Sigmoid colon (tissue), 4 donors: ENCODE data around the gene PPP4R3A.
"Not testable (repeated sequence)": the region's sequence is repeated elsewhere in the genome, so short reads cannot be mapped to it uniquely, and the experiment has no call there.

Experiments used
- CTCF ChIP-seq, 4 experiments: fragments of 450-650 bp in 3 of 4; fragments of 200-600 bp in 1 of 4; IDR thresholded peaks; one replicate each; pipeline ENCODE4 v1.5.1; 2016 to 2019; ENCODE audit warnings: antibody characterized with exemption in 4 of 4, mild to moderate bottlenecking in 3 of 4, moderate library complexity in 2 of 4
- EP300 ChIP-seq, 4 donors: sonication (generic); formaldehyde crosslinking; IDR thresholded peaks; one replicate each; pipeline ENCODE4 v1.6.1; 2017; ENCODE audit warnings: antibody characterized with exemption in 4 of 4
- POLR2A ChIP-seq, 2 donors: fragments of 450-650 bp; IDR thresholded peaks; one replicate each; pipeline ENCODE4 v1.6.1; 2016; ENCODE audit warnings: antibody characterized with exemption in 2 of 2, mild to moderate bottlenecking in 2 of 2, moderate library complexity in 2 of 2
- POLR2AphosphoS5 ChIP-seq, 4 donors: sonication (generic); formaldehyde crosslinking; IDR thresholded peaks; one replicate each; pipeline ENCODE4 v1.6.1; 2017; ENCODE audit warnings: antibody characterized with exemption in 4 of 4

DNA sequence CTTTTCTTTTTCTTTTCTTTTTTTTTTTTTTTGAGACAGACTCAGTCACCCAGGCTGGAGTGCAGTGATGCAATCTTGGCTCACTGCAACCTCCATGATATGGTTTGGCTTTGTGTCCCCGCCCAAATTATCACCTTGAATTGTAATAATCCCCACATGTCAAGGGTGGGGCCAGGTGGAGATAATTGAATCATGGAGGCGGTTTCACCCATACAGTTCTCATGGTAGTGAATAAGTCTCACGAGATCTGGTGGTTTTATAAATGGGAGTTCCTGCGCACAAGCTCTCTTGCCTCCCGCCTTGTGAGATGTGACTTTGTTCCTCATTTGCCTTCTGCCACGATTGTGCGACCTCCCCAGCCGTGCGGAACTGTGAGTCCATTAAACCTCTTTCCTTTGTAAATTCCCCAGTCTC, 84.6 kb downstream of the PPP4R3A start:
- not testable (repeated sequence) for TF ChIP-seq POLR2A, CTCF, EP300, POLR2AphosphoS5 (IDR thresholded peaks at IDR 0.05)
